ENCODE measurements around the gene FOXS1. TPM values are rescaled to one million over a fixed set of nuclear protein-coding genes. Genes with fewer than 3 reads are reported as not detected.

The FOXS1 gene
- total and polyA plus RNA-seq, 2 experiments from 2014 or later: 0.26 TPM; not detected in 1

DNA sequence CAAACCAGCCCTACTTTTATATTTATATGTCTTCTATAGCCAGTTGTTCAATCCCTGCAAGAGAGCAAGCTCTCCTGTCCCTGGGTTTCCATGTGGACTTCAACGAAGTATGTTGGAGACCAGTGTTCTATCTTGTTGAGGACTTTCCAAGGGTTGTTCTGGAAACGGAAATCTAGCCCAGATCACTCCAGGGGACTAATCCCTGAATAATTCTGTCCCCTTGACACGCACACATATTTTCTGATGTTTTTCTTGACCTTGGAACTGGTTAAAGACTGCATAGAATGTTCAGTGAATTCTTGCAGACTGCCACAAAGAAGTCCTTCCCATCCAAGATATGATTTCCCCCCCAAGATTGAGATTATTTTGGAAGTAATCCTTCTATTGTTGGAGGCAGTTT, 35.7 kb downstream of the FOXS1 start:
- no peak overlapping the region for H2AFZ ChIP-seq
- TF ChIP-seq CREB1 (CRISPR knock-in tag; IDR thresholded peaks at IDR 0.05; ENCODE audit: low read depth): no peak
- peaks cover 8% of the 10 kb centered on the region; the same call in 1 of the 2 replicates for H3F3A ChIP-seq (replicated peaks; ENCODE audit: low read depth)
- no peaks in the 10 kb centered on the region for H3K9me2 ChIP-seq (ENCODE audit: insufficient read depth)
- no peak overlapping the region for H3K4me3 ChIP-seq
- no peak overlapping the region for H3K27ac ChIP-seq (ENCODE audit: low read depth)
- no peaks in the 10 kb centered on the region for H3K27me3 ChIP-seq (ENCODE audit: insufficient read depth)
- H4K20me1 ChIP-seq (replicated peaks; ENCODE audit: insufficient read depth): peaks cover 16% of the 10 kb centered on the region
- H3K79me2 ChIP-seq (replicated peaks; ENCODE audit: insufficient read depth): no peaks in the 10 kb centered on the region
- H3K27ac Mint-ChIP-seq: no peak overlapping the region
- peaks cover 2% of the 10 kb centered on the region for H3K27me3 Mint-ChIP-seq (ENCODE audit: insufficient read depth, low read depth, poor library complexity)
- H3K4me3 Mint-ChIP-seq: no peak overlapping the region
- DNase-seq (ENCODE audit: low spot score): no peak
- H3K9me3 Mint-ChIP-seq: no peaks in the 10 kb centered on the region
- ATAC-seq: no peak
- no peaks in the 10 kb centered on the region; the same call in 2 of the 3 replicates for H3K36me3 Mint-ChIP-seq (ENCODE audit: low read depth)
- H3K4me1 Mint-ChIP-seq: no peaks in the 10 kb centered on the region
- no peak overlapping the region for H3K4me2 ChIP-seq
- H3K36me3 ChIP-seq (ENCODE audit: insufficient read depth): 0 out of 2 replicates have a peak, but pooled peaks cover 4% of the 10 kb centered on the region
- no peaks in the 10 kb centered on the region for H3K4me1 ChIP-seq (ENCODE audit: insufficient read depth)

DNA sequence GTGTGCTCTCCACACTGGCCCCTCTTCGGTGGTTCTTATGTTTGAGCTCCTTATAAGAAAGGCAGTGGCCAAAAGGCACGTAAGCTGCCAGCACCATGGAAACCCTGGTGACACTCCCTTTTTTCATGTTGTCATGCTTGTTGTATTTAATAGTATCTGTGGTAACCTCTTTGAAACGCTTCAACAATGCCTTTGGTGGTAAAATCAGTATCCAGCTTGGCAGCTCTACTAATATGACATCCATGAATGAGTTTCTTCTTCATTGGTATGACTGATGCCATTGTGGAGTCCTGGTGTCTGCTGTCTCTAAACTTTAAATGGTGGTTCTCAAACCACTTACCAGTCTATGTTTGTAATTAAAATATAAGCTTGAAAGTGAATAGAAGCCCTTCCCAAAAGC, 36.9 kb downstream of the FOXS1 start:
- peaks cover 7% of the 10 kb centered on the region; the same call in 1 of the 2 replicates for H3F3A ChIP-seq (replicated peaks; ENCODE audit: low read depth)
- no peaks in the 10 kb centered on the region for H3K4me1 ChIP-seq (ENCODE audit: insufficient read depth)
- no peak overlapping the region for H2AFZ ChIP-seq
- Mint-ChIP-seq H3K4me1 (no peaks in the 10 kb centered on the region), H3K9me3 (no peaks in the 10 kb centered on the region), H3K36me3 (ENCODE audit: low read depth) (peaks cover 2% of the 10 kb centered on the region; the same call in 1 of the 3 replicates), H3K27me3 (ENCODE audit: insufficient read depth, low read depth, poor library complexity) (peaks cover 2% of the 10 kb centered on the region), H3K27ac (no peak overlapping the region), H3K4me3 (no peak overlapping the region)
- DNase-seq (ENCODE audit: low spot score) (no peak), ATAC-seq (no peak)
- no peaks in the 10 kb centered on the region for H3K79me2 ChIP-seq (replicated peaks; ENCODE audit: insufficient read depth)
- no peak overlapping the region for H3K4me3 ChIP-seq
- no peak for TF ChIP-seq ZNF114 (CRISPR knock-in tag; IDR thresholded peaks at IDR 0.05)
- TF ChIP-seq, protein P1, sequence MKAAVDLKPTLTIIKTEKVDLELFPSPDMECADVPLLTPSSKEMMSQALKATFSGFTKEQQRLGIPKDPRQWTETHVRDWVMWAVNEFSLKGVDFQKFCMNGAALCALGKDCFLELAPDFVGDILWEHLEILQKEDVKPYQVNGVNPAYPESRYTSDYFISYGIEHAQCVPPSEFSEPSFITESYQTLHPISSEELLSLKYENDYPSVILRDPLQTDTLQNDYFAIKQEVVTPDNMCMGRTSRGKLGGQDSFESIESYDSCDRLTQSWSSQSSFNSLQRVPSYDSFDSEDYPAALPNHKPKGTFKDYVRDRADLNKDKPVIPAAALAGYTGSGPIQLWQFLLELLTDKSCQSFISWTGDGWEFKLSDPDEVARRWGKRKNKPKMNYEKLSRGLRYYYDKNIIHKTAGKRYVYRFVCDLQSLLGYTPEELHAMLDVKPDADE (IDR thresholded peaks at IDR 0.05): no peak
- no peak for TF ChIP-seq NANOG (IDR thresholded peaks at IDR 0.05; ENCODE audit: borderline replicate concordance)
- TF ChIP-seq, protein P2, sequence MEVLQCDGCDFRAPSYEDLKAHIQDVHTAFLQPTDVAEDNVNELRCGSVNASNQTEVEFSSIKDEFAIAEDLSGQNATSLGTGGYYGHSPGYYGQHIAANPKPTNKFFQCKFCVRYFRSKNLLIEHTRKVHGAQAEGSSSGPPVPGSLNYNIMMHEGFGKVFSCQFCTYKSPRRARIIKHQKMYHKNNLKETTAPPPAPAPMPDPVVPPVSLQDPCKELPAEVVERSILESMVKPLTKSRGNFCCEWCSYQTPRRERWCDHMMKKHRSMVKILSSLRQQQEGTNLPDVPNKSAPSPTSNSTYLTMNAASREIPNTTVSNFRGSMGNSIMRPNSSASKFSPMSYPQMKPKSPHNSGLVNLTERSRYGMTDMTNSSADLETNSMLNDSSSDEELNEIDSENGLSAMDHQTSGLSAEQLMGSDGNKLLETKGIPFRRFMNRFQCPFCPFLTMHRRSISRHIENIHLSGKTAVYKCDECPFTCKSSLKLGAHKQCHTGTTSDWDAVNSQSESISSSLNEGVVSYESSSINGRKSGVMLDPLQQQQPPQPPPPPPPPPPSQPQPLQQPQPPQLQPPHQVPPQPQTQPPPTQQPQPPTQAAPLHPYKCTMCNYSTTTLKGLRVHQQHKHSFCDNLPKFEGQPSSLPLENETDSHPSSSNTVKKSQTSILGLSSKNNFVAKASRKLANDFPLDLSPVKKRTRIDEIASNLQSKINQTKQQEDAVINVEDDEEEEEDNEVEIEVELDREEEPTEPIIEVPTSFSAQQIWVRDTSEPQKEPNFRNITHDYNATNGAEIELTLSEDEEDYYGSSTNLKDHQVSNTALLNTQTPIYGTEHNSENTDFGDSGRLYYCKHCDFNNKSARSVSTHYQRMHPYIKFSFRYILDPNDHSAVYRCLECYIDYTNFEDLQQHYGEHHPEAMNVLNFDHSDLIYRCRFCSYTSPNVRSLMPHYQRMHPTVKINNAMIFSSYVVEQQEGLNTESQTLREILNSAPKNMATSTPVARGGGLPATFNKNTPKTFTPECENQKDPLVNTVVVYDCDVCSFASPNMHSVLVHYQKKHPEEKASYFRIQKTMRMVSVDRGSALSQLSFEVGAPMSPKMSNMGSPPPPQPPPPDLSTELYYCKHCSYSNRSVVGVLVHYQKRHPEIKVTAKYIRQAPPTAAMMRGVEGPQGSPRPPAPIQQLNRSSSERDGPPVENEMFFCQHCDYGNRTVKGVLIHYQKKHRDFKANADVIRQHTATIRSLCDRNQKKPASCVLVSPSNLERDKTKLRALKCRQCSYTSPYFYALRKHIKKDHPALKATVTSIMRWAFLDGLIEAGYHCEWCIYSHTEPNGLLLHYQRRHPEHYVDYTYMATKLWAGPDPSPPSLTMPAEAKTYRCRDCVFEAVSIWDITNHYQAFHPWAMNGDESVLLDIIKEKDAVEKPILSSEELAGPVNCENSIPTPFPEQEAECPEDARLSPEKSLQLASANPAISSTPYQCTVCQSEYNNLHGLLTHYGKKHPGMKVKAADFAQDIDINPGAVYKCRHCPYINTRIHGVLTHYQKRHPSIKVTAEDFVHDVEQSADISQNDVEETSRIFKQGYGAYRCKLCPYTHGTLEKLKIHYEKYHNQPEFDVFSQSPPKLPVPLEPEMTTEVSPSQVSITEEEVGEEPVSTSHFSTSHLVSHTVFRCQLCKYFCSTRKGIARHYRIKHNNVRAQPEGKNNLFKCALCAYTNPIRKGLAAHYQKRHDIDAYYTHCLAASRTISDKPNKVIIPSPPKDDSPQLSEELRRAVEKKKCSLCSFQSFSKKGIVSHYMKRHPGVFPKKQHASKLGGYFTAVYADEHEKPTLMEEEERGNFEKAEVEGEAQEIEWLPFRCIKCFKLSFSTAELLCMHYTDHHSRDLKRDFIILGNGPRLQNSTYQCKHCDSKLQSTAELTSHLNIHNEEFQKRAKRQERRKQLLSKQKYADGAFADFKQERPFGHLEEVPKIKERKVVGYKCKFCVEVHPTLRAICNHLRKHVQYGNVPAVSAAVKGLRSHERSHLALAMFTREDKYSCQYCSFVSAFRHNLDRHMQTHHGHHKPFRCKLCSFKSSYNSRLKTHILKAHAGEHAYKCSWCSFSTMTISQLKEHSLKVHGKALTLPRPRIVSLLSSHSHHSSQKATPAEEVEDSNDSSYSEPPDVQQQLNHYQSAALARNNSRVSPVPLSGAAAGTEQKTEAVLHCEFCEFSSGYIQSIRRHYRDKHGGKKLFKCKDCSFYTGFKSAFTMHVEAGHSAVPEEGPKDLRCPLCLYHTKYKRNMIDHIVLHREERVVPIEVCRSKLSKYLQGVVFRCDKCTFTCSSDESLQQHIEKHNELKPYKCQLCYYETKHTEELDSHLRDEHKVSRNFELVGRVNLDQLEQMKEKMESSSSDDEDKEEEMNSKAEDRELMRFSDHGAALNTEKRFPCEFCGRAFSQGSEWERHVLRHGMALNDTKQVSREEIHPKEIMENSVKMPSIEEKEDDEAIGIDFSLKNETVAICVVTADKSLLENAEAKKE (CRISPR knock-in tag; IDR thresholded peaks at IDR 0.05): no peak
- TF ChIP-seq JUNB (IDR thresholded peaks at IDR 0.05; ENCODE audit: unreplicated experiment): no peak
- no peak for TF ChIP-seq EZH2phosphoT487 (IDR thresholded peaks at IDR 0.05; ENCODE audit: unreplicated experiment)
- TF ChIP-seq EZH2 (IDR thresholded peaks at IDR 0.05; ENCODE audit: low read depth, unreplicated experiment): no peak
- TF ChIP-seq ZNF331 (CRISPR knock-in tag; IDR thresholded peaks at IDR 0.05; ENCODE audit: low read depth): no peak
- peaks cover 5% of the 10 kb centered on the region for H3K36me3 ChIP-seq (ENCODE audit: insufficient read depth)
- no peaks in the 10 kb centered on the region for H3K9me2 ChIP-seq (ENCODE audit: insufficient read depth)
- no peaks in the 10 kb centered on the region for H3K27me3 ChIP-seq (ENCODE audit: insufficient read depth)
- H3K4me2 ChIP-seq: no peak overlapping the region
- peaks cover 18% of the 10 kb centered on the region for H4K20me1 ChIP-seq (replicated peaks; ENCODE audit: insufficient read depth)
- no peak overlapping the region for H3K27ac ChIP-seq (ENCODE audit: low read depth)
